WTC11 (cell line): ENCODE measurements around the gene GTPBP1. TPM values are rescaled to one million over a fixed set of nuclear protein-coding genes. Genes with fewer than 3 reads are reported as not detected.

Experiments
- ATAC-seq: fragments of 200-7000 bp; cut with Tn5 transposase; 2 replicates; pipeline ENCODE4 v1.10.0; 2021; ENCODE audit warnings: mild to moderate bottlenecking, moderate library complexity
- CTCF ChIA-PET: fragments of 300-600 bp; sonication (Branson Sonifier 250); formaldehyde crosslinking; loops from one replicate; lab custom pipeline; 2021; ENCODE audit warnings: antibody characterized with exemption; lab: Charles Lee
- POLR2A ChIA-PET: fragments of 350-600 bp; sonication (Branson Sonifier 250); formaldehyde crosslinking; loops from one replicate; lab custom pipeline; 2021; ENCODE audit warnings: antibody characterized with exemption; lab: Charles Lee
- DNase-seq: peaks from one replicate; pipeline ENCODE4 v3.0.0; 2021; ENCODE audit warnings: low spot score
- H3K27ac Mint-ChIP-seq: 2 replicates; pipeline ENCODE4 v1.8.0; 2021; ENCODE audit warnings: mixed read lengths
- H3K27me3 Mint-ChIP-seq: 2 replicates; pipeline ENCODE4 v1.8.0; 2021; ENCODE audit warnings: low read depth, mild to moderate bottlenecking, moderate library complexity, mixed read lengths
- H3K36me3 Mint-ChIP-seq: 2 replicates; pipeline ENCODE4 v1.8.0; 2021; ENCODE audit warnings: mixed read lengths
- H3K4me1 Mint-ChIP-seq: 2 replicates; pipeline ENCODE4 v1.8.0; 2022; ENCODE audit warnings: mixed read lengths
- H3K4me3 Mint-ChIP-seq: 2 replicates; pipeline ENCODE4 v1.8.0; 2021; ENCODE audit warnings: mild to moderate bottlenecking, moderate library complexity, mixed read lengths
- H3K9me3 Mint-ChIP-seq: 2 replicates; pipeline ENCODE4 v1.8.0; 2021; ENCODE audit warnings: mixed read lengths
- CREB1 ChIP-seq: sonication (generic); formaldehyde crosslinking; IDR thresholded peaks from 2 replicates; pipeline ENCODE4 v1.8.0; 2023; ENCODE audit warnings: mild to moderate bottlenecking, missing genetic modification reagents
- CREM ChIP-seq: sonication (generic); formaldehyde crosslinking; IDR thresholded peaks from 2 replicates; pipeline ENCODE4 v1.8.1; 2022; ENCODE audit warnings: mild to moderate bottlenecking, missing genetic modification reagents, moderate library complexity
- GABPB1 ChIP-seq: sonication (generic); formaldehyde crosslinking; IDR thresholded peaks from 2 replicates; pipeline ENCODE4 v1.8.1; 2023; ENCODE audit warnings: mild to moderate bottlenecking, missing genetic modification reagents
- GRHL2 ChIP-seq: fragments of 250-450 bp; sonication (Bioruptor Pico); IDR thresholded peaks from 2 replicates; pipeline ENCODE4 v1.8.0; 2022; ENCODE audit warnings: mild to moderate bottlenecking, moderate library complexity; ENCODE audit not compliant: insufficient replicate concordance, severe bottlenecking
- HMGA2 ChIP-seq: fragments of 250-450 bp; sonication (Bioruptor Pico); IDR thresholded peaks from 2 replicates; pipeline ENCODE4 v1.4.0; 2021; ENCODE audit warnings: mild to moderate bottlenecking, moderate library complexity
- JUN ChIP-seq: sonication (generic); formaldehyde crosslinking; IDR thresholded peaks from 2 replicates; pipeline ENCODE4 v1.8.0; 2023; ENCODE audit warnings: mild to moderate bottlenecking, missing genetic modification reagents
- KAT7 ChIP-seq: sonication (generic); formaldehyde crosslinking; IDR thresholded peaks from 2 replicates; pipeline ENCODE4 v1.8.1; 2023; ENCODE audit warnings: missing genetic modification reagents, mild to moderate bottlenecking, borderline replicate concordance
- MYBL2 ChIP-seq: sonication (generic); formaldehyde crosslinking; IDR thresholded peaks from 2 replicates; pipeline ENCODE4 v1.8.1; 2023; ENCODE audit warnings: mild to moderate bottlenecking, moderate library complexity, missing genetic modification reagents
- NR3C1 ChIP-seq: sonication (generic); formaldehyde crosslinking; conservative IDR thresholded peaks from 2 replicates; pipeline ENCODE4 v1.8.1; 2023; ENCODE audit warnings: low read depth, mild to moderate bottlenecking, missing genetic modification reagents
- PRRX2 ChIP-seq: fragments of 250-450 bp; sonication (Bioruptor Pico); IDR thresholded peaks from 2 replicates; pipeline ENCODE4 v1.8.0; 2021; ENCODE audit warnings: mild to moderate bottlenecking
- ZNF138 ChIP-seq: sonication (generic); formaldehyde crosslinking; conservative IDR thresholded peaks from 2 replicates; pipeline ENCODE4 v1.8.1; 2022; ENCODE audit warnings: mild to moderate bottlenecking, moderate library complexity, missing genetic modification reagents
- ZNF317 ChIP-seq: sonication (generic); formaldehyde crosslinking; IDR thresholded peaks from 2 replicates; pipeline ENCODE4 v1.8.1; 2023; ENCODE audit warnings: low read depth, mild to moderate bottlenecking, moderate library complexity, missing genetic modification reagents, borderline replicate concordance
- ZNF671 ChIP-seq: fragments of 250-450 bp; sonication (Bioruptor Pico); IDR thresholded peaks from 2 replicates; pipeline ENCODE4 v1.8.0; 2021; ENCODE audit warnings: mild to moderate bottlenecking
- total RNA-seq: library from RNA; stranded (reverse); gene quantifications from 3 replicates; pipeline ENCODE4 v1.2.3, GENCODE V29; 2021
- TF ChIP-seq, protein P1 (sequence below): sonication (generic); formaldehyde crosslinking; IDR thresholded peaks from 2 replicates; pipeline ENCODE4 v1.8.1; 2023; ENCODE audit warnings: mild to moderate bottlenecking, missing genetic modification reagents
- TF ChIP-seq, protein P2 (sequence below): fragments of 250-450 bp; sonication (Bioruptor Pico); IDR thresholded peaks from 2 replicates; pipeline ENCODE4 v1.8.0; 2021; ENCODE audit warnings: mild to moderate bottlenecking
- TF ChIP-seq, protein P3 (sequence below): fragments of 250-450 bp; sonication (Bioruptor Pico); IDR thresholded peaks from 2 replicates; pipeline ENCODE4 v2.1.2; 2022; ENCODE audit warnings: mild to moderate bottlenecking, moderate library complexity
- TF ChIP-seq, protein P4 (sequence below): fragments of 250-450 bp; sonication (Bioruptor Pico); IDR thresholded peaks from 2 replicates; pipeline ENCODE4 v1.9.0; 2021; ENCODE audit warnings: mild to moderate bottlenecking, borderline replicate concordance
- TF ChIP-seq, protein P5 (sequence below): sonication (generic); formaldehyde crosslinking; IDR thresholded peaks from 2 replicates; pipeline ENCODE4 v1.8.0; 2023; ENCODE audit warnings: missing genetic modification reagents
- TF ChIP-seq, protein P6 (sequence below): sonication (generic); formaldehyde crosslinking; conservative IDR thresholded peaks from 2 replicates; pipeline ENCODE4 v1.8.1; 2022; ENCODE audit warnings: mild to moderate bottlenecking, missing genetic modification reagents
- TF ChIP-seq, protein P7 (sequence below): sonication (generic); formaldehyde crosslinking; IDR thresholded peaks from 2 replicates; pipeline ENCODE4 v1.8.1; 2023; ENCODE audit warnings: mild to moderate bottlenecking, moderate library complexity, missing genetic modification reagents

The GTPBP1 gene
- total RNA-seq, 1 experiment from 2014 or later = 108 TPM

DNA sequence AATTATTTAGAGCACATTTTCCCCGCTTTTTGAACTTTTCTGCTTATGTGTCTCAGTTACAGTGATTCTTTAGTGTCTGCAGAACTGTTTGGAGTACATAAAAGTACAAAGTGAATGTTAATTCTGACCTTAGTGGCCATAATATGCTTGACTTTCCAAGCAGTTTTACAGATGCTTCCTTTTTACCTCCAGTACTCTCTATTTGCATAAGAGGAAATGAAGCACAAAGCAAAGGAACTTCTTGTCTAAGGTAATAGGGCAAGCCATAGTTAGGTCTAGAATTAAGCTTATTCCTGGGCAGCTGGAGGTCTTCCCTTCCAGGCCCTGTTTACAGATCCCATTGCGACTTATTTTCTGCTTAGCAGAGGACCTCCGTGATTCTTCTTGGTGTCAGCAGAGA is 3.6 kb downstream of the GTPBP1 start (continued):
- TF ChIP-seq, protein P1, sequence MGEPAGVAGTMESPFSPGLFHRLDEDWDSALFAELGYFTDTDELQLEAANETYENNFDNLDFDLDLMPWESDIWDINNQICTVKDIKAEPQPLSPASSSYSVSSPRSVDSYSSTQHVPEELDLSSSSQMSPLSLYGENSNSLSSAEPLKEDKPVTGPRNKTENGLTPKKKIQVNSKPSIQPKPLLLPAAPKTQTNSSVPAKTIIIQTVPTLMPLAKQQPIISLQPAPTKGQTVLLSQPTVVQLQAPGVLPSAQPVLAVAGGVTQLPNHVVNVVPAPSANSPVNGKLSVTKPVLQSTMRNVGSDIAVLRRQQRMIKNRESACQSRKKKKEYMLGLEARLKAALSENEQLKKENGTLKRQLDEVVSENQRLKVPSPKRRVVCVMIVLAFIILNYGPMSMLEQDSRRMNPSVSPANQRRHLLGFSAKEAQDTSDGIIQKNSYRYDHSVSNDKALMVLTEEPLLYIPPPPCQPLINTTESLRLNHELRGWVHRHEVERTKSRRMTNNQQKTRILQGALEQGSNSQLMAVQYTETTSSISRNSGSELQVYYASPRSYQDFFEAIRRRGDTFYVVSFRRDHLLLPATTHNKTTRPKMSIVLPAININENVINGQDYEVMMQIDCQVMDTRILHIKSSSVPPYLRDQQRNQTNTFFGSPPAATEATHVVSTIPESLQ (CRISPR knock-in tag) = no peak
- TF ChIP-seq CREB1 (CRISPR knock-in tag) = no peak

DNA sequence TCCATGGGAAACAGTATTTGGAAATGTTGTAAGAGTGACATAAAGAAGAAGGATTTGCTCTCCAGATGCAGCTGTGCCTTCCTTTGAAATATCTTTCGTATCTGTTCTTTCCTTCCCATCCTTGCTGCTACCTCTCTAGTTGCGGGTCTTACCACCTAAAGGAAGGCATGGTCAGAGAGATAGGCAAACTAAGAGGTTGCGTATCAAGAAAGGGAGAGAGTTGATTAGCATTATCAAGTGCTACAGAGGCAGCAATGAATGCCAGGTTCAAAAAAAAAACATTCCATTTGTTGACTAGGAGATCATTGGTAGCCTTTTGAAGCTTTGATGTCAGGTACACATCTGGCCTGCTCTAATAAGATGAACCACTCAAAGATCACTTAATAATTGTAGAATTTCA is 4.6 kb downstream of the GTPBP1 start:
- Mint-ChIP-seq H3K27me3 (no peaks in the 10 kb centered on the region; the same call in 1 of the 2 replicates), H3K4me3 (no peak overlapping the region), H3K36me3 (peaks cover 16% of the 10 kb centered on the region), H3K9me3 (no peaks in the 10 kb centered on the region), H3K27ac (no peak overlapping the region), H3K4me1 (peaks cover 61% of the 10 kb centered on the region)
- TF ChIP-seq PRRX2 = no peak
- TF ChIP-seq, protein P2, sequence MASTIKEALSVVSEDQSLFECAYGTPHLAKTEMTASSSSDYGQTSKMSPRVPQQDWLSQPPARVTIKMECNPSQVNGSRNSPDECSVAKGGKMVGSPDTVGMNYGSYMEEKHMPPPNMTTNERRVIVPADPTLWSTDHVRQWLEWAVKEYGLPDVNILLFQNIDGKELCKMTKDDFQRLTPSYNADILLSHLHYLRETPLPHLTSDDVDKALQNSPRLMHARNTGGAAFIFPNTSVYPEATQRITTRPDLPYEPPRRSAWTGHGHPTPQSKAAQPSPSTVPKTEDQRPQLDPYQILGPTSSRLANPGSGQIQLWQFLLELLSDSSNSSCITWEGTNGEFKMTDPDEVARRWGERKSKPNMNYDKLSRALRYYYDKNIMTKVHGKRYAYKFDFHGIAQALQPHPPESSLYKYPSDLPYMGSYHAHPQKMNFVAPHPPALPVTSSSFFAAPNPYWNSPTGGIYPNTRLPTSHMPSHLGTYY (CRISPR knock-in tag) = no peak
- no peak for TF ChIP-seq KAT7
- TF ChIP-seq HMGA2 (CRISPR knock-in tag) = no peak
- TF ChIP-seq, protein P3, sequence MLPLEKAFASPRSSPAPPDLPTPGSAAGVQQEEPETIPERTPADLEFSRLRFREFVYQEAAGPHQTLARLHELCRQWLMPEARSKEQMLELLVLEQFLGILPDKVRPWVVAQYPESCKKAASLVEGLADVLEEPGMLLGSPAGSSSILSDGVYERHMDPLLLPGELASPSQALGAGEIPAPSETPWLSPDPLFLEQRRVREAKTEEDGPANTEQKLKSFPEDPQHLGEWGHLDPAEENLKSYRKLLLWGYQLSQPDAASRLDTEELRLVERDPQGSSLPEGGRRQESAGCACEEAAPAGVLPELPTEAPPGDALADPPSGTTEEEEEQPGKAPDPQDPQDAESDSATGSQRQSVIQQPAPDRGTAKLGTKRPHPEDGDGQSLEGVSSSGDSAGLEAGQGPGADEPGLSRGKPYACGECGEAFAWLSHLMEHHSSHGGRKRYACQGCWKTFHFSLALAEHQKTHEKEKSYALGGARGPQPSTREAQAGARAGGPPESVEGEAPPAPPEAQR = no peak
- TF ChIP-seq, protein P4, sequence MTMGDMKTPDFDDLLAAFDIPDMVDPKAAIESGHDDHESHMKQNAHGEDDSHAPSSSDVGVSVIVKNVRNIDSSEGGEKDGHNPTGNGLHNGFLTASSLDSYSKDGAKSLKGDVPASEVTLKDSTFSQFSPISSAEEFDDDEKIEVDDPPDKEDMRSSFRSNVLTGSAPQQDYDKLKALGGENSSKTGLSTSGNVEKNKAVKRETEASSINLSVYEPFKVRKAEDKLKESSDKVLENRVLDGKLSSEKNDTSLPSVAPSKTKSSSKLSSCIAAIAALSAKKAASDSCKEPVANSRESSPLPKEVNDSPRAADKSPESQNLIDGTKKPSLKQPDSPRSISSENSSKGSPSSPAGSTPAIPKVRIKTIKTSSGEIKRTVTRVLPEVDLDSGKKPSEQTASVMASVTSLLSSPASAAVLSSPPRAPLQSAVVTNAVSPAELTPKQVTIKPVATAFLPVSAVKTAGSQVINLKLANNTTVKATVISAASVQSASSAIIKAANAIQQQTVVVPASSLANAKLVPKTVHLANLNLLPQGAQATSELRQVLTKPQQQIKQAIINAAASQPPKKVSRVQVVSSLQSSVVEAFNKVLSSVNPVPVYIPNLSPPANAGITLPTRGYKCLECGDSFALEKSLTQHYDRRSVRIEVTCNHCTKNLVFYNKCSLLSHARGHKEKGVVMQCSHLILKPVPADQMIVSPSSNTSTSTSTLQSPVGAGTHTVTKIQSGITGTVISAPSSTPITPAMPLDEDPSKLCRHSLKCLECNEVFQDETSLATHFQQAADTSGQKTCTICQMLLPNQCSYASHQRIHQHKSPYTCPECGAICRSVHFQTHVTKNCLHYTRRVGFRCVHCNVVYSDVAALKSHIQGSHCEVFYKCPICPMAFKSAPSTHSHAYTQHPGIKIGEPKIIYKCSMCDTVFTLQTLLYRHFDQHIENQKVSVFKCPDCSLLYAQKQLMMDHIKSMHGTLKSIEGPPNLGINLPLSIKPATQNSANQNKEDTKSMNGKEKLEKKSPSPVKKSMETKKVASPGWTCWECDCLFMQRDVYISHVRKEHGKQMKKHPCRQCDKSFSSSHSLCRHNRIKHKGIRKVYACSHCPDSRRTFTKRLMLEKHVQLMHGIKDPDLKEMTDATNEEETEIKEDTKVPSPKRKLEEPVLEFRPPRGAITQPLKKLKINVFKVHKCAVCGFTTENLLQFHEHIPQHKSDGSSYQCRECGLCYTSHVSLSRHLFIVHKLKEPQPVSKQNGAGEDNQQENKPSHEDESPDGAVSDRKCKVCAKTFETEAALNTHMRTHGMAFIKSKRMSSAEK (CRISPR knock-in tag) = no peak
- TF ChIP-seq CREM = no peak
- TF ChIP-seq ZNF138 (CRISPR knock-in tag) = no peak
- TF ChIP-seq, protein P5, sequence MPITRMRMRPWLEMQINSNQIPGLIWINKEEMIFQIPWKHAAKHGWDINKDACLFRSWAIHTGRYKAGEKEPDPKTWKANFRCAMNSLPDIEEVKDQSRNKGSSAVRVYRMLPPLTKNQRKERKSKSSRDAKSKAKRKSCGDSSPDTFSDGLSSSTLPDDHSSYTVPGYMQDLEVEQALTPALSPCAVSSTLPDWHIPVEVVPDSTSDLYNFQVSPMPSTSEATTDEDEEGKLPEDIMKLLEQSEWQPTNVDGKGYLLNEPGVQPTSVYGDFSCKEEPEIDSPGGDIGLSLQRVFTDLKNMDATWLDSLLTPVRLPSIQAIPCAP (CRISPR knock-in tag) = no peak
- ATAC-seq (no peak), DNase-seq (no peak)
- CTCF ChIA-PET = no interaction called here
- POLR2A ChIA-PET = no interaction called here

DNA sequence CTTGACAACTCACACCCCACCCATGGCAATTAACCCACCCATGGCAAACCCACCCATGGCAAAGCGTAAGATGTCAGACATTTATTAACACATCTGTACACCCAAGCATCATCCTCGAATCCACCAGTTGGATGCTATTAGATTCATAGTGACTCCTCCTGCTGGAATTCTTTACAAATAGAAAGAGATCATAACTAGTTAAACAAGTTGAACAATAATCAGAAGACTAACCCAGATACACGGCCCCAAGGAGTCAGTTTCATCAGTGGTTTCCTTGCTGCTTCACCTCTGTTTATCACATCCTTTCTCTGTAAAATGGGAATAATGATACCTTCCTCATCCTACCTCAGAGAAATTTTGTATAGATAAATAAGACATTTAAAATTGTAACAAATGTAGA is 5.1 kb downstream of the GTPBP1 start:
- peaks cover 61% of the 10 kb centered on the region for H3K4me1 Mint-ChIP-seq
- POLR2A ChIA-PET = no interaction called here
- CTCF ChIA-PET = no interaction called here
- ATAC-seq (no peak), DNase-seq (no peak)
- H3K27me3 Mint-ChIP-seq = no peaks in the 10 kb centered on the region; the same call in 1 of the 2 replicates
- H3K9me3 Mint-ChIP-seq = no peaks in the 10 kb centered on the region
- peaks cover 21% of the 10 kb centered on the region for H3K36me3 Mint-ChIP-seq
- H3K27ac Mint-ChIP-seq = no peak overlapping the region
- H3K4me3 Mint-ChIP-seq = no peak overlapping the region
- TF ChIP-seq ZNF671 (no peak), GABPB1 (CRISPR knock-in tag) (no peak), NR3C1 (CRISPR knock-in tag) (no peak), GRHL2 (CRISPR knock-in tag) (no peak), CREB1 (CRISPR knock-in tag) (no peak), JUN (no peak), HMGA2 (CRISPR knock-in tag) (no peak), MYBL2 (no peak), ZNF317 (no peak)
- TF ChIP-seq, protein P6, sequence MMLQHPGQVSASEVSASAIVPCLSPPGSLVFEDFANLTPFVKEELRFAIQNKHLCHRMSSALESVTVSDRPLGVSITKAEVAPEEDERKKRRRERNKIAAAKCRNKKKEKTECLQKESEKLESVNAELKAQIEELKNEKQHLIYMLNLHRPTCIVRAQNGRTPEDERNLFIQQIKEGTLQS (CRISPR knock-in tag) = no peak
- TF ChIP-seq, protein P7, sequence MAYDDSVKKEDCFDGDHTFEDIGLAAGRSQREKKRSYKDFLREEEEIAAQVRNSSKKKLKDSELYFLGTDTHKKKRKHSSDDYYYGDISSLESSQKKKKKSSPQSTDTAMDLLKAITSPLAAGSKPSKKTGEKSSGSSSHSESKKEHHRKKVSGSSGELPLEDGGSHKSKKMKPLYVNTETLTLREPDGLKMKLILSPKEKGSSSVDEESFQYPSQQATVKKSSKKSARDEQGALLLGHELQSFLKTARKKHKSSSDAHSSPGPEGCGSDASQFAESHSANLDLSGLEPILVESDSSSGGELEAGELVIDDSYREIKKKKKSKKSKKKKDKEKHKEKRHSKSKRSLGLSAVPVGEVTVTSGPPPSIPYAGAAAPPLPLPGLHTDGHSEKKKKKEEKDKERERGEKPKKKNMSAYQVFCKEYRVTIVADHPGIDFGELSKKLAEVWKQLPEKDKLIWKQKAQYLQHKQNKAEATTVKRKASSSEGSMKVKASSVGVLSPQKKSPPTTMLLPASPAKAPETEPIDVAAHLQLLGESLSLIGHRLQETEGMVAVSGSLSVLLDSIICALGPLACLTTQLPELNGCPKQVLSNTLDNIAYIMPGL (CRISPR knock-in tag) = no peak
